HUDEP-2 (cell line): ENCODE results near the gene INAFM1.
A peak's percentile ranks its signal among the peaks of the same experiment; 100 is the strongest.

Experiments
- DNase-seq, 76 experiments: peaks; one replicate each; lab custom pipeline; 2025; ENCODE audit not compliant: unreplicated experiment in 76 of 76; lab: John Stamatoyannopoulos, UW

INAFM1 gene

DNA sequence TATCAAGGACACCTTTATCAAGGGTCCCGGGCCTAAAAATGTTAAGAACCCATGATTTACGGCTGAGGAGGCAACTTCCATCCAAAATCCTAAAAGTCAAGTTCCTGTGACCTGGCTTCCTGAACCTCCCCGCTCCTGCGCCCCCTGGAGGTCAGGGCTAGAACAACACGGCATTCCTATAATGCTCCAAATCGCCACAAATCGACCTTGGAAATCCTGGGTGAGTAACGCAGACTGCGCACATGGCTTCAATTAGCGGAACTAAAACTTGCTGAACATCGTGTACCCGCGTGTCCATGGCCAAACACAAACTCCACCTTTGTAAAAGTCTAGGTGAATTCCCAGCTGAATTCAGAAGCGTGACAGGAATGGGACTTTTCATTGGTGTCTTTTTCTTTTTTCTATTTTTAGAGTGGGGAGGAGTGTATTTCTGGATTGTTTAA, 30.6 kb downstream of the INAFM1 start:
- peak in 52 of 76 experiments; percentile 9 to 63 (median 37) for DNase-seq

GRCh38 chr19:47306303-47306702, 31.6 kb downstream of the INAFM1 start:
- DNase-seq: no peak

DNA sequence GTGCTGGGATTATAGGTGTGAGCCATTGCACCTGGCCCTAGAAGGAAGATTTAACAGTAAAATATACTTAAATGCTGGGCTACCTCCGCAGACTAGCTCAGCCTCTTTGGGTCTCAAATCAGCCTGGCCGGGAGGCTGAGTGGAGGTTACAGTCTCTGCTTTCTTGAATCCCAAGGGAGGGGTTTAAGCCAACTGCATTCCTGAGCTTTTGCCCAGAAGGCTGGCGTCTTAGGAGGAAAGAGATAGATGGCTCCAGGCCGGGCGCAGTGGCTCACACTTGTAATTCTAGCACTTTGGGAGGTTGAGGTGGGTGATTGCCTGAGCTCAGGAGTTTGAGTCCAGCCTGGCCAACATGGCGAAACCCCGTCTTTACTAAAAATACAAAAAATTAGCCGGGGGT, 34.4 kb downstream of the INAFM1 start:
- no peak for DNase-seq

- DNase-seq: peak in 5 of 76 experiments; percentile 6 to 19 (median 10)
These were observed 34.9 kb downstream of the INAFM1 start, which contains the start of gene C5AR1 for GRCh38 chr19:47309608-47310007. C5AR1 (plus strand) TSS chr19:47309861; CDS start chr19:47309896, 35 bp downstream.

DNA sequence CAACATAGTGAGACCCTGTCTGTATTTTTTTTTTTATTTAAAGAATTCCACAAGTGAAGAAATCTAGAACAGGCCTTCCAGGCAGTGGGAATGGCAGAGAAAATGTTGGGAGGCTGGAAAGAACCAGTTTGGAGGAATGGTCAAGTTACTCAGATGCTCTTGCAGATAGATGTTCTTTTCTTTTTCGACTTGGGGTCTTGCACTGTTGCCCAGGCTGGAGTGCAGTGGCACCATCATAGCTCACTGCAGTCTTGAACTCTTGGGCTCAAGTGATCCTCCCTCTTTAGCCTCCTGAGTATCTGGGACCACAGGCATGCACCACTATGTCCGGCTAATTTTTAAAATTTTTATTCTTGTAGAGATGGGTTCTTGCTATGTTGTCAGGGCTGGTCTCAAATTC, 35.6 kb downstream of the INAFM1 start:
- DNase-seq: no peak

- DNase-seq: no peak
These were observed 36.1 kb downstream of the INAFM1 start for GRCh38 chr19:47310819-47311218.

GRCh38 chr19:47312366-47313006, 37.8 kb downstream of the INAFM1 start:
- no peak for DNase-seq

DNA sequence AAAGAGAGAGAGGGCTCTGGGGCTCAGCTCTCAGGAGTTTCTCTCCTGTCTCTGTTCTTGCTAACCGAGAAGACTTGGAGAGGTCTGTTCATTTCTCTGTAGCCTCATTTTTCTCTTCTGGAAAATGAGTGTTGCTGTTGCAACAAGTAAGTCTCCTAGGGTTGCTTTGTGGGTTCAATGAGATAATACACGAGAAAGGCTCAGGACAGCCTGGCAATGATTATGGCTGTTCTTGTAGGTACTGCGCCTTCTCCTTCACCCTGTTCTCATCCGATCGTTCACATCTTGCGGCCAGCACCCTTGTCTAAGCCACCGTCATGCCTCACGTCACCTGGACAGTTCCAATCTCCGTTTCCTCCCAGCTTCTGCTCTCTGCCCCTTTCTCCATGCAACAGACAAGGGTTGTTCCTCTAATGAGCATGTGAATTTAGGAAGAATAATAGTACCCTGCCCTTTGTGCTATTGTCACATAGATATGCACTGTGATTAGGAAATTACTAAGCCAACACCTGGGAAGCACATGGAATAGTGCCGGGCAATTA, 39.1 kb downstream of the INAFM1 start:
- DNase-seq: no peak

DNA sequence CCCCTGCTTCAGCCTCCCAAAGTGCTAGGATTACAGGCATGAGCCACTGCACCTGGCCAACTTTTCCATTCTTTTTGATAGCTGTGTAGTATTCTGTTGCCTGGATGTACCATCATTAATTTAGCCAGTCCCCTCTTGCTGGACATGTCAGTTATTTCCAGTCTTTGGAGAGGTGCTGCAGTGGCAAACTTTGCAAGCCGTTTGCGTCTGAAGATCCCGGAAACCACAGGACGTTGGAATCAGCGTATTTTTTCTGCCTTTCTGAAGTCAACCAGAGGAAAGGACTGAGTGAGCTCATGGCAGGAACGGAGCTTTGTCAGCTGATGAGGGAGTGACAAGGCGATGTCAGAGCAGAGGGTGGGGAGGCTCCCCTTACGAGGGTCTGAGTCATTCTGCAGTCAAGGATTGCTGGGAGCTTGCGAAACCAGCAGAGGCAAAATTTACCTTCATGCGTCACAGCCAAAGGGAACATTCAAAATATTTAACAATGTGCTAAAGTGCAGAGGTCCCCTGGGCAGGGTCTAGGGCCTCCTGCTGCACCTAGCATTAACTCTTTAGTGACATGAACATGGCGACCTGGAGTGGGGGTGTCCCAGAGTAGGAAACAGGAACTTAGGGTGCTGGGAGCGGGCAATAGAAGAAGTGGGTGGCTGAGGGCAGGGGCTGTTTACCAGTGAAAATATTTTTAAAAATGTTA, 40.6 kb downstream of the INAFM1 start:
- DNase-seq: peak in 64 of 76 experiments; percentile 12 to 83 (median 50)

DNA sequence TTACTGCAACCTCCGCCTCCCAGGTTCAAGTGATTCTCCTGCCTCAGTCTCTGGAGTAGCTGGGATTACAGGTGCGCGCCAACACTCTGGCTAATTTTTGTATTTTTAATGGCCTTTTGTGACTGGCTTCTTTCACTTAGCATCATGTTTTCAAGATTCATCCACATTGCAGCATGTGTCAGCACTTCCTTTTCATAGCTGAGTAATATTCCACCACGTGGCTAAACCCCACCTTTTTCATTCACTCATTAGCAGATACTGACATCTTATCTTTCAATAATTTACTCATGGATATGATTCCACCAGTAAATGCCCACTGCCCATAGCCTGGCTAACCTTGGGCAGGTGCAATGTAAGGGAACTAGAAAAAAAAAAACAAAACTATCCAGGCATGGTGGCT, 41.8 kb downstream of the INAFM1 start:
- no peak for DNase-seq

GRCh38 chr19:47319923-47320871, 45.5 kb downstream of the INAFM1 start:
- no peak for DNase-seq

- DNase-seq: no peak
These were observed 46.9 kb downstream of the INAFM1 start for GRCh38 chr19:47321630-47322029.

- no peak for DNase-seq
These were observed 47.4 kb downstream of the INAFM1 start for GRCh38 chr19:47322058-47322457.

DNA sequence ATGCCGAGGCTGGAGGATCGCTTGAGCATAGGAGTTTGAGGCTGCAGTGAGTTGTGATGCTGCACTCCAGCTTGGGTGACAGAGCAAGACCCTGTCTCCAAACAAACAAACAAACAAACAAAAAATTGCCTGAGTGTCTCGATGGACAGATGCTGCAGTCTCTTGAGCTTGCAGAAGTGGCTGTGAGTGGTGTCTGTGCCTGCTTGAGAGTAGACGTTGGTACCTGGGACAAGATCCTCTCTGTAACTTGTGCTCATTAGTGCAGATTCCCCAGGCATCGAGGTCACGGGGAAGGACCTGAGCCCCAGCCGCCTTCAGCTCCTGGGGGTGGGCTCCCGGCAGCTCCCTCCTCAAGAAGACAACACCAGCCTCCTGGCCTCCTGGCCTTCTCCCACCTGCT, 48.7 kb downstream of the INAFM1 start:
- no peak for DNase-seq

GRCh38 chr19:47323872-47324271, 49.2 kb downstream of the INAFM1 start:
- DNase-seq: no peak

- DNase-seq: no peak
These were observed 49.8 kb downstream of the INAFM1 start for GRCh38 chr19:47324502-47324901.
